ENCODE measurements around the gene ZNF569.

GRCh38 chr19:37401078-37401477 lies 66.2 kb downstream of the ZNF569 start:
- TF ChIP-seq RFX5 (IDR thresholded peaks at IDR 0.05; ENCODE audit: low read depth, low read length) (no peak), ZNF230 (CRISPR knock-in tag; IDR thresholded peaks at IDR 0.05) (no peak), CTCF (CRISPR knock-in tag; IDR thresholded peaks at IDR 0.05) (no peak), SIN3B (IDR thresholded peaks at IDR 0.05; ENCODE audit: low read length) (no peak), TOE1 (CRISPR knock-in tag; IDR thresholded peaks at IDR 0.05) (no peak)

Data from HepG2 (cell line).